M059J (cell line): ENCODE measurements around the gene TNFAIP6. TPM values are rescaled to one million over a fixed set of nuclear protein-coding genes. Genes with fewer than 3 reads are reported as not detected.
"Not testable (repeated sequence)": the region's sequence is repeated elsewhere in the genome, so short reads cannot be mapped to it uniquely, and the experiment has no call there.

ENCODE experiments used
- DNase-seq: peaks from one replicate; pipeline ENCODE4 v3.0.0-alpha.2; 2012; ENCODE audit warnings: low read depth
- total RNA-seq: library from RNA; depleted of rRNA; stranded (reverse); fragments of >200 nt; shearing (Covaris generic); gene quantifications from 2 replicates; pipeline ENCODE4 v1.2.3, GENCODE V29; 2014; rRNA removed

Gene TNFAIP6
- not detected in 2 replicates for total RNA-seq

GRCh38 chr2:151357359-151357758 is at the start of gene TNFAIP6:
TNFAIP6 (plus strand) TSS chr2:151357592; CDS start chr2:151357667, 75 bp downstream.
- DNase-seq: peak; percentile 73

GRCh38 chr2:151310313-151310712 is 47.1 kb upstream of the TNFAIP6 start:
- DNase-seq: not testable (repeated sequence)

GRCh38 chr2:151312440-151312839 is 45.0 kb upstream of the TNFAIP6 start:
- not testable (repeated sequence) for DNase-seq

- DNase-seq: no peak
These were observed 42.0 kb upstream of the TNFAIP6 start for GRCh38 chr2:151315381-151315903.

GRCh38 chr2:151325581-151326095 is 31.8 kb upstream of the TNFAIP6 start:
- no peak for DNase-seq

GRCh38 chr2:151326554-151326953 is 30.8 kb upstream of the TNFAIP6 start:
- DNase-seq: no peak

- DNase-seq: no peak
These were observed 27.4 kb upstream of the TNFAIP6 start for GRCh38 chr2:151329998-151330397.

GRCh38 chr2:151333083-151333482 is 24.3 kb upstream of the TNFAIP6 start:
- no peak for DNase-seq

GRCh38 chr2:151334082-151334815 is 23.1 kb upstream of the TNFAIP6 start:
- peak; percentile 87 for DNase-seq

GRCh38 chr2:151336863-151337371 is 20.5 kb upstream of the TNFAIP6 start:
- DNase-seq: no peak

GRCh38 chr2:151337643-151338042 is 19.7 kb upstream of the TNFAIP6 start:
- no peak for DNase-seq

GRCh38 chr2:151338115-151338514 is 19.3 kb upstream of the TNFAIP6 start:
- DNase-seq: no peak

GRCh38 chr2:151343073-151343472 is 14.3 kb upstream of the TNFAIP6 start:
- no peak for DNase-seq

- DNase-seq: peak; percentile 55
These were observed 13.2 kb upstream of the TNFAIP6 start for GRCh38 chr2:151344191-151344590.

GRCh38 chr2:151344906-151345305 is 12.5 kb upstream of the TNFAIP6 start:
- no peak for DNase-seq

GRCh38 chr2:151347294-151347693 is 10.1 kb upstream of the TNFAIP6 start:
- DNase-seq: no peak

GRCh38 chr2:151347906-151348305 is 9.5 kb upstream of the TNFAIP6 start:
- no peak for DNase-seq

GRCh38 chr2:151350579-151351195 is 6.7 kb upstream of the TNFAIP6 start:
- DNase-seq: peak; percentile 53

GRCh38 chr2:151353995-151354394 is 3.4 kb upstream of the TNFAIP6 start:
- DNase-seq: no peak

- DNase-seq: no peak
These were observed 2.6 kb upstream of the TNFAIP6 start for GRCh38 chr2:151354807-151355206.

- no peak for DNase-seq
These were observed 976 bp downstream of the TNFAIP6 start for GRCh38 chr2:151358166-151358970.
